Body of pancreas (tissue), 4 donors: ENCODE measurements around the gene PLS1. TPM values are rescaled to one million over a fixed set of nuclear protein-coding genes. Genes with fewer than 3 reads are reported as not detected.

Experiments used
- ATAC-seq: fragments of 150-250 bp; one replicate; pipeline ENCODE4 v1.9.1; 2016
- DNase-seq, 4 donors: peaks; one replicate each; pipeline ENCODE4 v3.0.0-alpha.2; 2019
- H3K27ac ChIP-seq, 4 donors: fragments of 200-600 bp; sonication (generic); 1 replicate in 3 of 4; 2 replicates in 1 of 4; pipeline versions ENCODE4 v1.5.1 to v1.6.1; 2016 to 2019; ENCODE audit warnings: mild to moderate bottlenecking in 1 of 4, mixed read lengths in 1 of 4, moderate library complexity in 1 of 4
- H3K27me3 ChIP-seq, 2 donors: fragments of 200-600 bp; sonication (generic); one replicate each; pipeline ENCODE4 v1.6.0; 2016; ENCODE audit warnings: mild to moderate bottlenecking in 1 of 2
- H3K36me3 ChIP-seq, 2 donors: fragments of 200-600 bp; sonication (generic); replicated peaks in 1 of 2; 2 replicates each; pipeline ENCODE4 v1.5.1; 2016; ENCODE audit warnings: low read depth in 2 of 2; ENCODE audit not compliant: insufficient read depth in 1 of 2
- H3K4me1 ChIP-seq: fragments of 200-600 bp; sonication (generic); one replicate; pipeline ENCODE4 v1.6.0; 2016
- H3K4me3 ChIP-seq, 2 donors: fragments of 200-600 bp; sonication (generic); 1 replicate in 1 of 2; 2 replicates in 1 of 2; pipeline ENCODE4 v1.5.1; 2016 to 2019
- H3K9me3 ChIP-seq, 3 donors: fragments of 200-600 bp; sonication (generic); 1 replicate in 2 of 3; 2 replicates in 1 of 3; pipeline ENCODE4 v1.5.1; 2016
- POLR2A ChIP-seq, 3 donors: fragments of 450-650 bp; IDR thresholded peaks; one replicate each; pipeline ENCODE4 v1.6.1; 2016; ENCODE audit warnings: antibody characterized with exemption in 3 of 3, mild to moderate bottlenecking in 2 of 3
- WGBS, 2 donors: methylation state at CpG; one replicate each; pipeline ENCODE4 v1.1.5; 2017; 5-methylcytosine and 5-hydroxymethylcytosine counted together
- intact Hi-C: fragments of 100-400 bp; cut with DNase I; formaldehyde crosslinking; loops from one replicate; pipeline ENCODE4 v1.15.1; 2023
- total RNA-seq, 2 donors: library from RNA; depleted of rRNA; stranded (reverse); fragments of >200 nt; gene quantifications; one replicate each; pipeline ENCODE4 v1.1.0, GENCODE V29; 2016
- TF ChIP-seq, protein P1 (sequence below), 7 experiments: fragments of 450-650 bp in 4 of 7; fragments of 200-600 bp in 3 of 7; sonication (generic) in 3 of 7; IDR thresholded peaks; one replicate each; pipeline ENCODE4 v1.5.1; 2016 to 2019; ENCODE audit warnings: antibody characterized with exemption in 7 of 7

Gene PLS1
- total RNA-seq, 2 donors from 2014 or later, result 6.3 to 21.8 TPM

- DNase-seq (no peak), ATAC-seq (no peak)
- Histone ChIP-seq H3K27me3 (no peaks in the 10 kb centered on the region), H3K36me3 (no peaks in the 10 kb centered on the region), H3K27ac (no peak overlapping the region), H3K4me3 (no peak overlapping the region), H3K9me3 (no peaks in the 10 kb centered on the region), H3K4me1 (no peaks in the 10 kb centered on the region)
- WGBS, 2 donors, result 96 to 97% methylated on average over 3 of the region's 3 CpGs
- intact Hi-C loops, result no loop called here
- no peak for TF ChIP-seq POLR2A (IDR thresholded peaks at IDR 0.05)
- TF ChIP-seq, protein P1, sequence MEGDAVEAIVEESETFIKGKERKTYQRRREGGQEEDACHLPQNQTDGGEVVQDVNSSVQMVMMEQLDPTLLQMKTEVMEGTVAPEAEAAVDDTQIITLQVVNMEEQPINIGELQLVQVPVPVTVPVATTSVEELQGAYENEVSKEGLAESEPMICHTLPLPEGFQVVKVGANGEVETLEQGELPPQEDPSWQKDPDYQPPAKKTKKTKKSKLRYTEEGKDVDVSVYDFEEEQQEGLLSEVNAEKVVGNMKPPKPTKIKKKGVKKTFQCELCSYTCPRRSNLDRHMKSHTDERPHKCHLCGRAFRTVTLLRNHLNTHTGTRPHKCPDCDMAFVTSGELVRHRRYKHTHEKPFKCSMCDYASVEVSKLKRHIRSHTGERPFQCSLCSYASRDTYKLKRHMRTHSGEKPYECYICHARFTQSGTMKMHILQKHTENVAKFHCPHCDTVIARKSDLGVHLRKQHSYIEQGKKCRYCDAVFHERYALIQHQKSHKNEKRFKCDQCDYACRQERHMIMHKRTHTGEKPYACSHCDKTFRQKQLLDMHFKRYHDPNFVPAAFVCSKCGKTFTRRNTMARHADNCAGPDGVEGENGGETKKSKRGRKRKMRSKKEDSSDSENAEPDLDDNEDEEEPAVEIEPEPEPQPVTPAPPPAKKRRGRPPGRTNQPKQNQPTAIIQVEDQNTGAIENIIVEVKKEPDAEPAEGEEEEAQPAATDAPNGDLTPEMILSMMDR (IDR thresholded peaks at IDR 0.05), result no peak
These were observed 52.8 kb downstream of the PLS1 start for GRCh38 chr3:142648950-142649349.

DNA sequence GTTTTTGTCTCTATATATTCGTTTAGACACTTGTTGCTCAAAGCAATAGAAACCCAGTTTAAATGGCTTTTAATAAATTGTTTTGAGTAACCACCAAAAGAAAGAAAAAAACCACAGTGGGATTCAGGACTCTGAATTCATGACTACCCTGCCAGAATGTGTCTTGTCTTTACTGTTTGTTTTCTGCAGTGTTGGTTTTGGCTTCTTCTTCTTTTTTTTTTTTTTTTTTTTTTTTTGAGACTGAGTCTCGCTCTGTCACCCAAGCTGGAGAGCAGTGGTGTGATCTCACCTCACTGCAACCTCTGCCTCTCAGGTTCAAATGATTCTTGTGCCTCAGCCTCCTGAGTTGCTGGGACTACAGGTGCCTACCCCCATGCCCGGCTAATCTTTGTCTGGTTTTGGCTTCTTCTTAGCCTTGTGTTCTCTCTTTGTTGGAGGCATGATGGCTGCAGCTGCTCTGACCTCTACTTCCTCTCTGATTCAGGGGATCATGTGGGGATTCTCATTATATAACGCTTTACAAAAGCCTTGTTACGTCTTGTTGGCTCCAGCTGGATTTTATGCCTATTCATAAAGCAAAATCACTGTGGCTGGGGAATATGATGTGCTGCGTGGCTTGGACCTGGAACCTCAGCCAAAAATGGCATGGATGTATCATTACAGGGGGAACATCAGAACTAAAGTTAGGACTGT is 54.0 kb downstream of the PLS1 start:
- intact Hi-C loops, result no loop called here
- Histone ChIP-seq H3K27me3 (no peaks in the 10 kb centered on the region), H3K4me3 (no peak overlapping the region), H3K4me1 (no peaks in the 10 kb centered on the region), H3K36me3 (no peaks in the 10 kb centered on the region), H3K27ac (no peak overlapping the region), H3K9me3 (no peaks in the 10 kb centered on the region)
- DNase-seq, result no peak
- TF ChIP-seq, protein P1 (IDR thresholded peaks at IDR 0.05), result no peak
- TF ChIP-seq POLR2A (IDR thresholded peaks at IDR 0.05), result no peak
- no peak for ATAC-seq
- WGBS, 2 donors, result 55 to 63% methylated on average over 6 of the region's 6 CpGs

DNA sequence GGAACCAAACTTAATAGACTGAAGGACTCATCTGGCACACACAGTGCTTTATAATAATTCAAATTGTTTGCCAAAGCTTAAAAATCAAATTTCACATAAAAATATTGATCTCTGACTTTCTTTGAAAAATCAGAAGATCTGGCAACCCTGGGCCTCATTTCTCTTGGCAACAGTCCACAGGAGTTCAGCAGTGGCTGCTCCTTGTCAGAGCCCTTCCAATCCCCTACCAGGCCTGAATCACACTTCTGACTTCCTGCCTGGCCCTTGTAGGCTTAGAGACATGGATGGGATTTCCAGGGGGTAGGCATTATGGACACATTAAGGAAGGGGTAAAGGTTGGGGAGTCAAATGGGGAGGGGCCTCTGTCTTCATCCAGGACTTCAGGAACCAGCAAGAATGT is 55.5 kb downstream of the PLS1 start:
- Histone ChIP-seq H3K36me3 (no peaks in the 10 kb centered on the region), H3K27me3 (no peaks in the 10 kb centered on the region), H3K4me1 (no peaks in the 10 kb centered on the region), H3K9me3 (no peaks in the 10 kb centered on the region), H3K4me3 (no peak overlapping the region), H3K27ac (no peak overlapping the region)
- DNase-seq (no peak), ATAC-seq (no peak)
- intact Hi-C loops, result no loop called here
- TF ChIP-seq POLR2A (IDR thresholded peaks at IDR 0.05), result no peak
- TF ChIP-seq, protein P1 (IDR thresholded peaks at IDR 0.05), result no peak

DNA sequence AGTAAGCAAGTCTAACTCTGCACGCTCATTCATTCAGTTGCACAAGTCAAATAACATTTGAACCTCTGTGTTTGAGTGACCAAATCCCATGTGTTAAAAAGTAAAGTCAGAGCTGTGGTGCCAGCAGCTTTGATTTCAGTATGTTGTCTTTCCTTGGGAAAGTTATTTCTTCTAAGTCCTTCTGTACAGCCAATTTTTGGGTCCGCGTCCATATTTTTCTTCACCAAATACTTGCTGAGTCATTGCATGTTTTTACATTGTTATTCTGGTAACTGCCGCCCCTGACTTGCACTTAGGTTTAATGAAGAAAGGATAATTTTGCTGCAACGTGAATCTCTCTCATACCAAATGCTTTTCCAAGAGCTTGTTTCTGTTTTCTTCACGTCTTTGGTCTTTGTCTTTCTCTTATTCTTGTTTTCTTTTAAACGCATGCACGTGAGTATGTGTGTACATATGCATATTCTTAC is 56.7 kb downstream of the PLS1 start:
- Histone ChIP-seq H3K4me3 (no peak overlapping the region), H3K9me3 (no peaks in the 10 kb centered on the region), H3K4me1 (no peaks in the 10 kb centered on the region), H3K36me3 (no peaks in the 10 kb centered on the region), H3K27me3 (no peaks in the 10 kb centered on the region), H3K27ac (no peak overlapping the region)
- TF ChIP-seq, protein P1 (IDR thresholded peaks at IDR 0.05), result no peak
- TF ChIP-seq POLR2A (IDR thresholded peaks at IDR 0.05), result no peak
- no peak for DNase-seq
- 90 to 92% methylated on average over 8 of the region's 8 CpGs for WGBS, 2 donors
- ATAC-seq, result no peak
- intact Hi-C loops, result no loop called here

- Histone ChIP-seq H3K4me1 (no peaks in the 10 kb centered on the region), H3K4me3 (no peak overlapping the region), H3K9me3 (no peaks in the 10 kb centered on the region), H3K27ac (no peak overlapping the region), H3K36me3 (no peaks in the 10 kb centered on the region), H3K27me3 (no peaks in the 10 kb centered on the region)
- ATAC-seq, result no peak
- intact Hi-C loops, result no loop called here
- TF ChIP-seq POLR2A (IDR thresholded peaks at IDR 0.05), result no peak
- TF ChIP-seq, protein P1 (IDR thresholded peaks at IDR 0.05), result no peak
- no peak for DNase-seq
These were observed 60.4 kb downstream of the PLS1 start for GRCh38 chr3:142656575-142656974.
